C1 segment of cervical spinal cord (tissue), 14 donors: ENCODE results near the gene ABTB2.

Experiments used
- DNase-seq, 14 donors: peaks; one replicate each; lab custom pipeline; 2025; lab: John Stamatoyannopoulos, UW

Gene ABTB2

GRCh38 chr11:34215806-34216453 is 141.9 kb downstream of the ABTB2 start:
- no peak for DNase-seq

- DNase-seq: peak in 1 of 14 donors; percentile 9
These were observed 142.6 kb downstream of the ABTB2 start for GRCh38 chr11:34214961-34215805.

- no peak for DNase-seq
These were observed 144.4 kb downstream of the ABTB2 start for GRCh38 chr11:34213366-34213765.

GRCh38 chr11:34212566-34212965 is 145.2 kb downstream of the ABTB2 start:
- no peak for DNase-seq

- peak in 1 of 14 donors; percentile 16 for DNase-seq
These were observed 148.0 kb downstream of the ABTB2 start for GRCh38 chr11:34209809-34210208.

GRCh38 chr11:34208266-34209135 is 149.3 kb downstream of the ABTB2 start:
- no peak for DNase-seq

GRCh38 chr11:34207487-34208180 is 150.2 kb downstream of the ABTB2 start:
- no peak for DNase-seq

GRCh38 chr11:34206407-34207300 is 151.2 kb downstream of the ABTB2 start:
- no peak for DNase-seq

GRCh38 chr11:34205326-34206035 is 152.3 kb downstream of the ABTB2 start:
- no peak for DNase-seq

- no peak for DNase-seq
These were observed 153.2 kb downstream of the ABTB2 start for GRCh38 chr11:34204396-34205279.

- no peak for DNase-seq
These were observed 154.4 kb downstream of the ABTB2 start for GRCh38 chr11:34203377-34203871.

- no peak for DNase-seq
These were observed 156.7 kb downstream of the ABTB2 start for GRCh38 chr11:34201129-34201528.

GRCh38 chr11:34199525-34199924 is 158.3 kb downstream of the ABTB2 start:
- no peak for DNase-seq

GRCh38 chr11:34198523-34198922 is 159.3 kb downstream of the ABTB2 start:
- no peak for DNase-seq

- DNase-seq: no peak
These were observed 160.6 kb downstream of the ABTB2 start for GRCh38 chr11:34197256-34197655.

- DNase-seq: peak in 1 of 14 donors; percentile 14
These were observed 163.1 kb downstream of the ABTB2 start for GRCh38 chr11:34194576-34195335.
